ENCODE results near the gene MT1G.

The MT1G gene

DNA sequence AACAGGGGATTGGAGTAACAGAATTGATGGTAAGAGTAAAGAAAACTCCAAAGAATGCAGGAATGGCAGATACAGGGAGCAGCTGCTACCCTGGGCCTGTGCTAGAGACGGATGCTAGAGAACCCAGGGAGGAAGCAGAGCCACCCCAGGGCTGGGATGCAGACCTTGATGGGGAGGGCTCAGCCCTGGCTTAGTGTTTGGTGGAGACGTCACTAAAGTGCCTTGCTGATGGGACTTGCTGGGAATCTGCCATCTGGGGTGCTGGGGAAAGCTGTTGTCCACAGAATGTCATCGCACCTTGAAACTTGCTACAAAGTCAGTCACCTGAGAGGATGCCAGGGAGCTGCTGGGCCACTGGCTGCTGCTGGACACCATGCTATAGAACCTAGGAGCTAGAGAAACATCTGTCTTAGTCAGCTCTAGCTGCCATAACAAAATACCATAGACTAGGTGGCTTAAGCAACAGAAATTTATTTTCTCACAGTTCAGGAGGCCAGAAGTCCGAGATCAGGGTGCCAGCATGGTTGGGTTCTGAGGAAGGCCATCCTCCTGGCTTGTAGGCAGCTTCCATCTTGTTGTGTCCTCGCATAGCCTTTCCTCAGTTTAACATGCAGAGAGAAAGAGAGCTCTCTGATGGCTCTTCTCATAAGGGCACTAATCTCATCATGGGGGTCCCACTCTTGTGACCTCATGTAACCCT, 29.7 kb upstream of the MT1G start:
- no peak overlapping the region for H3K4me3 ChIP-seq (replicated peaks; ENCODE audit: low read depth, low read length)
- TF ChIP-seq CTCF (IDR thresholded peaks at IDR 0.05; ENCODE audit: low read depth, low read length, missing control alignments) = no peak
- DNase-seq (ENCODE audit: extremely low read depth, low read depth) = no peak

DNA sequence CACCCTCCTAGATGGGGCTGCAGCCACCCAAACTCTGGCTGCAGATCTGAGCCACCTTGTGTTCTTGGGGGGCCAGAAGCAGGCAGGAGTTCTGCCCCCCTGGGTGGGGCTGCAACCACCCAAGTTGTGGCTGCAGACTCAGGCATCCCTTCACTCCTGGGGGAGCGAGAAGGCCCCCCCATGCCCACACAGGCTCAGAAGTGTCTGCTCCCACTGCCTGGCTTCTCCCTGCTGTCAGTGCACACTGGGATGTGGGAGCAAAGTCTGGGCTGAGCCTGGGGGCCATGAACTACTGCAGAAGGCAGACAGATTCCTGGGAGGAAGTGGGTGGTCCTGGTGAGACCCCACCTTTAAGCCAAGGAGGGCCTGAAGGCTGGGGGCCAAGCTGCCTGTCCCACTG, 27.4 kb upstream of the MT1G start:
- no peak for TF ChIP-seq CTCF (IDR thresholded peaks at IDR 0.05; ENCODE audit: low read depth, low read length, missing control alignments)
- no peak overlapping the region for H3K4me3 ChIP-seq (replicated peaks; ENCODE audit: low read depth, low read length)
- DNase-seq (ENCODE audit: extremely low read depth, low read depth) = no peak

GRCh38 chr16:56691885-56692284, 24.0 kb upstream of the MT1G start:
- DNase-seq (ENCODE audit: extremely low read depth, low read depth) = no peak
- TF ChIP-seq CTCF (IDR thresholded peaks at IDR 0.05; ENCODE audit: low read depth, low read length, missing control alignments) = no peak
- no peak overlapping the region for H3K4me3 ChIP-seq (replicated peaks; ENCODE audit: low read depth, low read length)

GRCh38 chr16:56690420-56691122, 22.7 kb upstream of the MT1G start:
- no peak overlapping the region for H3K4me3 ChIP-seq (replicated peaks; ENCODE audit: low read depth, low read length)
- DNase-seq (ENCODE audit: extremely low read depth, low read depth) = no peak
- no peak for TF ChIP-seq CTCF (IDR thresholded peaks at IDR 0.05; ENCODE audit: low read depth, low read length, missing control alignments)

DNA sequence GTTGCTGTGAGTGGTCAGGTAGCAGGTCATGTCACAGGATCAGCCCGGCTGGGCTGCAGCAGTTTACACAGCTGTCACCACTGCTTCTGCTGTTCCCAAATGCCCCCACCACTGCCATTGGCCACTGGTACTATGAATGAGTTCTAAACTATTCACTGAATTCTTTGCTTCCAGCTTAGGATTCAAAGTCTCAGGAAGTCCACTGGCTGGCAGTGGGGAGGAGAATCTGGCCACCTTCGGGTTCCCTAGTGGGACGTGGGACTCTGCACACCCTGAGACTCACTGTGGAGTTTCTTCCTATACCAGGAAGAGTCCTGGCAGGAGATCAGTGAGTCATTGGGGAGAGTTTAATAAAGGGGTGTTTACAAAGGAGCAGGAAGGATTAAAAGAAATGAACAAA, 21.3 kb upstream of the MT1G start:
- DNase-seq (ENCODE audit: extremely low read depth, low read depth) = no peak
- no peak overlapping the region for H3K4me3 ChIP-seq (replicated peaks; ENCODE audit: low read depth, low read length)
- TF ChIP-seq CTCF (IDR thresholded peaks at IDR 0.05; ENCODE audit: low read depth, low read length, missing control alignments) = no peak

DNA sequence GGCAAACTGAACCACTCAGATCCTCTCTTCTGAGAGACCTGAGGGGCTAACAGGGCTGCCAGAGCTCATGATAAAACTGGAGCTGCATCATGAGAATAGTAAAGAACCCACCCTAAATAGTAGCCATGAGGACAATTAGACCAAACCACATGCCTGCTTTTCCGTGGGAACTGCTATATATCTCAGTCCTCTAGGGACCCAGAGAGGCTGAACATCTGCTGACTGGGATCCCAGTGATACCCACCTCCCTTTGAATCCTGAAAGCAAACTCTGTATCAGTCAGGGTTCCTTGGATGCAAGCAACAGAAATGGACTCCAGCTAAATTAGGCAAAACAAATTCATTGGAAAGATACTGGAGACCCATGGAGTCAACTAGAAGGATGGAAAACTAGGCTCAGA, 20.9 kb upstream of the MT1G start:
- TF ChIP-seq CTCF (IDR thresholded peaks at IDR 0.05; ENCODE audit: low read depth, low read length, missing control alignments) = no peak
- no peak overlapping the region for H3K4me3 ChIP-seq (replicated peaks; ENCODE audit: low read depth, low read length)
- no peak for DNase-seq (ENCODE audit: extremely low read depth, low read depth)
